Measurements from ENCODE around the gene C10orf143. TPM values are rescaled to one million over a fixed set of nuclear protein-coding genes. Genes with fewer than 3 reads are reported as not detected.
A peak's percentile ranks its signal among the peaks of the same experiment; 100 is the strongest.

Gene C10orf143
- 1 to 10 TPM; 5.5 to 5.8 TPM for total RNA-seq

GRCh38 chr10:130110246-130111112 is at the start of gene C10orf143:
Gene C10orf143, minus strand, starts transcription at chr10:130110830. Its CDS starts 58 bp downstream, at chr10:130110772.
- H3K27ac Mint-ChIP-seq: peak within 1 kb of the TSS; percentile 96
- POLR2A ChIA-PET: interaction anchor here (0.6 to 1.8 kb wide), 3 partner anchors 26 to 29 kb away, joined by 3 to 7 read pairs (median 4); partner anchors contain the start of gene GLRX3
- H3K36me3 Mint-ChIP-seq (ENCODE audit: low read depth): peaks cover 19% of the 10 kb centered on the region

GRCh38 chr10:130159192-130159794 is 48.7 kb upstream of the C10orf143 start:
- no peaks in the 10 kb centered on the region for H3K27me3 Mint-ChIP-seq
- POLR2A ChIA-PET: no interaction called here
- peaks cover 32% of the 10 kb centered on the region for H3K4me1 Mint-ChIP-seq
- H3K9me3 Mint-ChIP-seq: no peaks in the 10 kb centered on the region
- no peak overlapping the region for H3K4me3 Mint-ChIP-seq
- no peak overlapping the region for H3K27ac Mint-ChIP-seq
- DNase-seq: no peak
- CTCF ChIA-PET: no interaction called here
- H3K36me3 Mint-ChIP-seq (ENCODE audit: low read depth): peaks cover 33% of the 10 kb centered on the region

More at GRCh38 chr10:130110246-130111112, at the start of gene C10orf143:
- H3K4me3 Mint-ChIP-seq: peak within 1 kb of the TSS; percentile 80
- H3K4me1 Mint-ChIP-seq: peaks cover 52% of the 10 kb centered on the region
- H3K9me3 Mint-ChIP-seq: peaks cover 5% of the 10 kb centered on the region
- CTCF ChIA-PET: interaction anchor here (0.6 to 3.0 kb wide), 15 partner anchors 11 to 1898 kb away, joined by 3 to 26 read pairs (median 4); partner anchors contain the start of gene GLRX3
- H3K27me3 Mint-ChIP-seq: no peaks in the 10 kb centered on the region
- peak; percentile 96 for DNase-seq

- Mint-ChIP-seq H3K27me3 (no peaks in the 10 kb centered on the region), H3K36me3 (ENCODE audit: low read depth) (peaks cover 51% of the 10 kb centered on the region), H3K27ac (peak overlapping the region; percentile 15), H3K4me1 (peaks cover 34% of the 10 kb centered on the region), H3K9me3 (no peaks in the 10 kb centered on the region), H3K4me3 (no peak overlapping the region)
- ChIA-PET CTCF (interaction anchor here (0.6 to 2.3 kb wide), 2 partner anchors 9 to 11 kb away, joined by 3 to 7 read pairs; partner anchors contain the start of gene GLRX3), POLR2A (interaction anchor here (0.6 kb wide), 1 partner anchor 151 kb away, joined by 6 read pairs; no protein-coding TSS in a partner anchor)
- no peak for DNase-seq
Measured at GRCh38 chr10:130146042-130146441, 35.4 kb upstream of the C10orf143 start.

GRCh38 chr10:130141878-130142277 is 31.2 kb upstream of the C10orf143 start:
- Mint-ChIP-seq H3K9me3 (no peaks in the 10 kb centered on the region), H3K27ac (peak overlapping the region; percentile 76), H3K36me3 (ENCODE audit: low read depth) (peaks cover 49% of the 10 kb centered on the region), H3K4me3 (peak overlapping the region; percentile 1), H3K4me1 (peaks cover 65% of the 10 kb centered on the region), H3K27me3 (no peaks in the 10 kb centered on the region)
- ChIA-PET POLR2A (no interaction called here), CTCF (interaction anchor here (2.1 kb wide), 1 partner anchor 32 kb away, joined by 10 read pairs; the partner anchor contains the start of gene C10orf143)
- DNase-seq: peak; percentile 26

GRCh38 chr10:130141460-130141859 is 30.8 kb upstream of the C10orf143 start:
- CTCF ChIA-PET: interaction anchor here (2.1 kb wide), 1 partner anchor 31 kb away, joined by 10 read pairs; the partner anchor contains the start of gene C10orf143
- H3K27ac Mint-ChIP-seq: peak overlapping the region; percentile 76
- peak overlapping the region; percentile 1 for H3K4me3 Mint-ChIP-seq
- POLR2A ChIA-PET: no interaction called here
- no peaks in the 10 kb centered on the region for H3K27me3 Mint-ChIP-seq
- peaks cover 46% of the 10 kb centered on the region for H3K36me3 Mint-ChIP-seq (ENCODE audit: low read depth)
- peaks cover 62% of the 10 kb centered on the region for H3K4me1 Mint-ChIP-seq
- no peak for DNase-seq
- no peaks in the 10 kb centered on the region for H3K9me3 Mint-ChIP-seq

GRCh38 chr10:130141038-130141437 is 30.4 kb upstream of the C10orf143 start:
- POLR2A ChIA-PET: no interaction called here
- CTCF ChIA-PET: interaction anchor here (2.1 kb wide), 1 partner anchor 31 kb away, joined by 10 read pairs; the partner anchor contains the start of gene C10orf143
- no peak for DNase-seq
- Mint-ChIP-seq H3K36me3 (ENCODE audit: low read depth) (peaks cover 42% of the 10 kb centered on the region), H3K4me3 (no peak overlapping the region), H3K9me3 (no peaks in the 10 kb centered on the region), H3K27me3 (no peaks in the 10 kb centered on the region), H3K27ac (peak overlapping the region; percentile 31), H3K4me1 (peaks cover 58% of the 10 kb centered on the region)

GRCh38 chr10:130140425-130140824 is 29.8 kb upstream of the C10orf143 start:
- Mint-ChIP-seq H3K36me3 (ENCODE audit: low read depth) (peaks cover 39% of the 10 kb centered on the region), H3K27ac (peak overlapping the region; percentile 19), H3K27me3 (no peaks in the 10 kb centered on the region), H3K4me3 (peak overlapping the region; percentile 32), H3K4me1 (peaks cover 58% of the 10 kb centered on the region), H3K9me3 (no peaks in the 10 kb centered on the region)
- ChIA-PET CTCF (interaction anchor here (0.8 kb wide), 2 partner anchors 21 to 30 kb away, joined by 3 to 5 read pairs; partner anchors contain the start of gene C10orf143), POLR2A (interaction anchor here (1.1 kb wide), 1 partner anchor 29 kb away, joined by 4 read pairs; the partner anchor contains the start of gene C10orf143)
- DNase-seq: no peak

GRCh38 chr10:130138479-130138866 is 27.8 kb upstream of the C10orf143 start:
- Mint-ChIP-seq H3K27me3 (peaks cover 8% of the 10 kb centered on the region), H3K27ac (peak overlapping the region; percentile 86), H3K9me3 (no peaks in the 10 kb centered on the region), H3K36me3 (ENCODE audit: low read depth) (peaks cover 33% of the 10 kb centered on the region), H3K4me3 (peak overlapping the region; percentile 87), H3K4me1 (peaks cover 60% of the 10 kb centered on the region)
- ChIA-PET CTCF (interaction anchor here (2.1 to 4.2 kb wide), 2 partner anchors 11 to 28 kb away, joined by 8 to 18 read pairs; partner anchors contain the start of gene C10orf143), POLR2A (interaction anchor here (1.0 kb wide), 1 partner anchor 27 kb away, joined by 4 read pairs; no protein-coding TSS in a partner anchor)
- DNase-seq: no peak

- ChIA-PET POLR2A (interaction anchor here (0.8 to 1.0 kb wide), 2 partner anchors 27 kb away, joined by 3 to 4 read pairs; partner anchors contain the start of gene C10orf143), CTCF (interaction anchor here (2.1 to 4.2 kb wide), 3 partner anchors 8 to 28 kb away, joined by 7 to 18 read pairs (median 8); partner anchors contain the start of gene C10orf143)
- H3K36me3 Mint-ChIP-seq (ENCODE audit: low read depth): peaks cover 29% of the 10 kb centered on the region
- peaks cover 8% of the 10 kb centered on the region for H3K27me3 Mint-ChIP-seq
- no peaks in the 10 kb centered on the region for H3K9me3 Mint-ChIP-seq
- peak overlapping the region; percentile 86 for H3K27ac Mint-ChIP-seq
- no peak for DNase-seq
- peak overlapping the region; percentile 87 for H3K4me3 Mint-ChIP-seq
- H3K4me1 Mint-ChIP-seq: peaks cover 57% of the 10 kb centered on the region
Measured at GRCh38 chr10:130137659-130138478, 27.2 kb upstream of the C10orf143 start.

- ChIA-PET CTCF (interaction anchor here (1.5 to 4.2 kb wide), 4 partner anchors 8 to 27 kb away, joined by 3 to 18 read pairs (median 8); partner anchors contain the start of gene C10orf143), POLR2A (interaction anchor here (0.8 to 1.1 kb wide), 2 partner anchors 9 to 26 kb away, joined by 3 to 4 read pairs; partner anchors contain the start of gene C10orf143)
- H3K27ac Mint-ChIP-seq: peak overlapping the region; percentile 86
- DNase-seq: no peak
- peak overlapping the region; percentile 87 for H3K4me3 Mint-ChIP-seq
- peaks cover 49% of the 10 kb centered on the region for H3K4me1 Mint-ChIP-seq
- H3K36me3 Mint-ChIP-seq (ENCODE audit: low read depth): peaks cover 21% of the 10 kb centered on the region
- no peaks in the 10 kb centered on the region for H3K9me3 Mint-ChIP-seq
- H3K27me3 Mint-ChIP-seq: peaks cover 9% of the 10 kb centered on the region
Measured at GRCh38 chr10:130137090-130137448, 26.4 kb upstream of the C10orf143 start.

- H3K4me3 Mint-ChIP-seq: peak within 1 kb of the TSS; percentile 88
- H3K4me1 Mint-ChIP-seq: peaks cover 43% of the 10 kb centered on the region
- CTCF ChIA-PET: interaction anchor here (0.6 to 4.2 kb wide), 8 partner anchors 8 to 279 kb away, joined by 3 to 18 read pairs (median 4); partner anchors contain the start of gene C10orf143
- peaks cover 16% of the 10 kb centered on the region for H3K36me3 Mint-ChIP-seq (ENCODE audit: low read depth)
- H3K27ac Mint-ChIP-seq: peak within 1 kb of the TSS; percentile 92
- peaks cover 13% of the 10 kb centered on the region for H3K27me3 Mint-ChIP-seq
- POLR2A ChIA-PET: interaction anchor here (0.6 to 1.1 kb wide), 5 partner anchors 9 to 42 kb away, joined by 3 to 9 read pairs (median 4); partner anchors contain the start of gene C10orf143
- DNase-seq: peak; percentile 88
- H3K9me3 Mint-ChIP-seq: no peaks in the 10 kb centered on the region
Measured at GRCh38 chr10:130136226-130137089, 25.8 kb upstream of the C10orf143 start, which contains the start of gene GLRX3. Gene GLRX3, plus strand, starts transcription at chr10:130136391. Its CDS starts 30 bp downstream, at chr10:130136421.

All from activated CD4-positive, alpha-beta T cell treated with anti-CD3 and anti-CD28 coated beads, Interleukin-2, amount 10 ng/mL, durations not matched to agents 7 days and 5 days (primary cell).